HepG2 (cell line): ENCODE data around the gene TOR2A. TPM values are rescaled to one million over a fixed set of nuclear protein-coding genes. Genes with fewer than 3 reads are reported as not detected.

ENCODE experiments used
- ATAC-seq: fragments of 200-7000 bp; cut with Tn5 transposase; 3 replicates; pipeline ENCODE4 v1.9.1; 2020; ENCODE audit warnings: mild to moderate bottlenecking, moderate library complexity
- BruUV-seq: library from RNA; stranded (reverse); fragments of 400-500 nt; replicated peaks from 2 replicates; lab custom pipeline; 2021; lab: Mats Ljungman, UMichigan
- CTCF ChIA-PET: fragments of 300-600 bp; formaldehyde crosslinking; extraction: SDS; loops from one replicate; lab custom pipeline; 2021; ENCODE audit warnings: low total read pairs, inconsistent platforms, low intra/inter-chr PET ratio; lab: Yijun Ruan, JAX
- POLR2A ChIA-PET: fragments of 350-600 bp; sonication (Branson Sonifier 250); formaldehyde crosslinking; loops from one replicate; lab custom pipeline; 2020; ENCODE audit warnings: antibody characterized with exemption, inconsistent platforms; lab: Yijun Ruan, JAX
- DNase-seq: peaks from one replicate; pipeline ENCODE4 v3.0.0-alpha.2; 2015; ENCODE audit warnings: low spot score
- FAIRE-seq: peaks from 3 replicates; lab custom pipeline; 2011; peaks lifted over from hg19 to GRCh38; lab: Jason Lieb, UNC
- H2AFZ ChIP-seq: one replicate; pipeline ENCODE4 v1.6.1; 2011; ENCODE audit warnings: low read length, inconsistent platforms
- H3K27ac ChIP-seq: fragments of 300-600 bp; 3 replicates; pipeline ENCODE4 v1.8.0; 2011; ENCODE audit warnings: mixed run types, mild to moderate bottlenecking, mixed read lengths, low read length, inconsistent platforms; ENCODE audit not compliant: insufficient read depth; ENCODE audit errors: extremely low read length
- H3K27me3 ChIP-seq, 2 experiments: fragments of 200-600 bp in 1 of 2; 2 replicates in 1 of 2; 3 replicates in 1 of 2; pipeline versions ENCODE4 v1.6.0 to v1.8.0; 2011; ENCODE audit warnings: low read length in 2 of 2, mild to moderate bottlenecking in 2 of 2, moderate library complexity in 2 of 2, inconsistent platforms in 1 of 2; ENCODE audit not compliant: insufficient read depth in 2 of 2, control insufficient read depth in 1 of 2
- H3K36me3 ChIP-seq, 2 experiments: fragments of 200-600 bp in 1 of 2; replicated peaks in 1 of 2; 2 replicates in 1 of 2; 3 replicates in 1 of 2; pipeline versions ENCODE4 v1.5.1 to v1.8.0; 2011; ENCODE audit warnings: low read length in 2 of 2, inconsistent platforms in 1 of 2; ENCODE audit not compliant: insufficient read depth in 2 of 2, control insufficient read depth in 1 of 2
- H3K4me1 ChIP-seq: 2 replicates; pipeline ENCODE4 v1.5.1; 2012; ENCODE audit warnings: low read length, inconsistent platforms; ENCODE audit not compliant: insufficient read depth
- H3K4me2 ChIP-seq: 2 replicates; pipeline ENCODE4 v1.6.0; 2011; ENCODE audit warnings: low read depth, low read length, inconsistent platforms
- H3K4me3 ChIP-seq, 3 experiments: fragments of 200-600 bp in 1 of 3; sonication (generic), shearing (Covaris generic) in 1 of 3; replicated peaks in 1 of 3; 2 replicates each; pipeline ENCODE4 v1.5.1; 2011 to 2016; ENCODE audit warnings: low read length in 3 of 3, inconsistent platforms in 2 of 3, low read depth in 2 of 3, mild to moderate bottlenecking in 2 of 3, control low read depth in 1 of 3, mixed read lengths in 1 of 3; ENCODE audit not compliant: insufficient read depth in 1 of 3
- H3K79me2 ChIP-seq: one replicate; pipeline ENCODE4 v1.6.1; 2011; ENCODE audit warnings: low read length, inconsistent platforms; ENCODE audit not compliant: insufficient read depth
- H3K9ac ChIP-seq: 2 replicates; pipeline ENCODE4 v1.6.0; 2011; ENCODE audit warnings: mild to moderate bottlenecking, low read depth, low read length, inconsistent platforms; ENCODE audit not compliant: insufficient read depth
- H3K9me3 ChIP-seq: 2 replicates; pipeline ENCODE4 v1.5.1; 2012; ENCODE audit warnings: mild to moderate bottlenecking, low read length
- H4K20me1 ChIP-seq: 2 replicates; pipeline ENCODE4 v1.6.0; 2011; ENCODE audit warnings: inconsistent platforms, mild to moderate bottlenecking, low read length, moderate library complexity; ENCODE audit not compliant: insufficient read depth
- KAT2B ChIP-seq: fragments of 150-350 bp; IDR thresholded peaks from 2 replicates; pipeline ENCODE4 v1.6.1; 2014; ENCODE audit warnings: low read depth, low read length, borderline replicate concordance
- KDM2A ChIP-seq: sonication (generic); formaldehyde crosslinking; IDR thresholded peaks from 2 replicates; pipeline ENCODE4 v1.4.0; 2020; ENCODE audit warnings: low read depth, missing genetic modification reagents, borderline replicate concordance
- KLF16 ChIP-seq, 2 experiments: sonication (generic) in 1 of 2; formaldehyde crosslinking in 1 of 2; IDR thresholded peaks; 2 replicates each; pipeline versions ENCODE4 v1.6.1 to v1.8.0; 2016 to 2023; ENCODE audit warnings: missing genetic modification reagents in 2 of 2, missing compliant biosample characterization in 1 of 2
- NFYB ChIP-seq: sonication (generic); formaldehyde crosslinking; IDR thresholded peaks from 2 replicates; pipeline ENCODE4 v1.4.0; 2020; ENCODE audit warnings: missing genetic modification reagents
- ZNF331 ChIP-seq: sonication (generic); formaldehyde crosslinking; IDR thresholded peaks from 2 replicates; pipeline ENCODE4 v1.4.0; 2020; ENCODE audit warnings: missing genetic modification reagents
- ZNF335 ChIP-seq: sonication (generic); formaldehyde crosslinking; IDR thresholded peaks from 2 replicates; pipeline ENCODE4 v1.4.0; 2020; ENCODE audit warnings: missing genetic modification reagents
- ZNF354B ChIP-seq: sonication (generic); formaldehyde crosslinking; IDR thresholded peaks from 2 replicates; pipeline ENCODE4 v1.8.0; 2022; ENCODE audit warnings: mild to moderate bottlenecking, missing genetic modification reagents
- ZNF550 ChIP-seq: sonication (generic); formaldehyde crosslinking; IDR thresholded peaks from 2 replicates; pipeline ENCODE4 v1.4.0; 2020; ENCODE audit warnings: mild to moderate bottlenecking, missing genetic modification reagents, borderline replicate concordance
- ZNF768 ChIP-seq: sonication (generic); formaldehyde crosslinking; IDR thresholded peaks from 2 replicates; pipeline ENCODE4 v1.4.0; 2020; ENCODE audit warnings: missing genetic modification reagents
- ZNF782 ChIP-seq: sonication (generic); formaldehyde crosslinking; IDR thresholded peaks from 2 replicates; pipeline ENCODE4 v1.4.0; 2020; ENCODE audit warnings: missing genetic modification reagents, mild to moderate bottlenecking, borderline replicate concordance
- WGBS: methylation state at CpG from one replicate; pipeline ENCODE4 v1.1.6; 2017; ENCODE audit warnings: low lambda C conversion rate; 5-methylcytosine and 5-hydroxymethylcytosine counted together
- in situ Hi-C: cut with HindIII; loops from 2 replicates; pipeline ENCODE4 v1.10.0; 2017; ENCODE audit warnings: low pct_unique_long_range_greater_than_20kb; ENCODE audit not compliant: extremely low pct_ligation_motif_present
- intact Hi-C: fragments of 100-400 bp; cut with micrococcal nuclease; formaldehyde crosslinking; loops from one replicate; pipeline ENCODE4 v1.10.0; 2022; ENCODE audit not compliant: unreplicated experiment
- polyA plus RNA-seq, 8 experiments: library from polyadenylated mRNA; depleted of rRNA in 3 of 8; stranded (reverse) in 7 of 8; unstranded in 1 of 8; fragments of >200 nt; fragmentation: Illumina TruSeq in 4 of 8; extraction: Trizol in 4 of 8; gene quantifications; 2 replicates each; pipeline versions ENCODE4 v1.2.1 to v1.2.3, GENCODE V29; 2011 to 2016; ENCODE audit warnings: low read depth in 4 of 8, missing spikeins in 1 of 8, mixed read lengths in 1 of 8; ENCODE audit not compliant: insufficient read depth in 1 of 8
- total RNA-seq, 5 experiments: library from RNA; depleted of rRNA; stranded (reverse); fragments of >200 nt; fragmentation: Illumina TruSeq; extraction: Trizol; gene quantifications; 2 replicates each; pipeline ENCODE4 v1.2.3, GENCODE V29; 2016; ENCODE audit warnings: low read depth in 1 of 5
- TF ChIP-seq, protein P1 (sequence below): sonication (generic); formaldehyde crosslinking; IDR thresholded peaks from 2 replicates; pipeline ENCODE4 v1.8.0; 2022; ENCODE audit warnings: mild to moderate bottlenecking, missing genetic modification reagents
- TF ChIP-seq, protein P2 (sequence below): sonication (generic); formaldehyde crosslinking; conservative IDR thresholded peaks from 2 replicates; pipeline ENCODE4 v1.4.0; 2020; ENCODE audit warnings: missing genetic modification reagents
- TF ChIP-seq, protein P3 (sequence below): sonication (generic); formaldehyde crosslinking; IDR thresholded peaks from 2 replicates; pipeline ENCODE4 v1.5.0; 2020; ENCODE audit warnings: missing genetic modification reagents, mild to moderate bottlenecking, borderline replicate concordance
- TF ChIP-seq, protein P4 (sequence below): IDR thresholded peaks from 2 replicates; pipeline ENCODE4 v1.6.1; 2016; ENCODE audit warnings: low read depth, missing genetic modification reagents, missing compliant biosample characterization
- TF ChIP-seq, protein P5 (sequence below): sonication (generic); formaldehyde crosslinking; IDR thresholded peaks from 2 replicates; pipeline ENCODE4 v1.4.0; 2020; ENCODE audit warnings: missing genetic modification reagents

TOR2A gene
- total and polyA plus RNA-seq, 2 of the 13 experiments (the other 11 are each of a cell fraction or from before 2014, with no cell fraction given), result 3.5 to 7.2 TPM

DNA sequence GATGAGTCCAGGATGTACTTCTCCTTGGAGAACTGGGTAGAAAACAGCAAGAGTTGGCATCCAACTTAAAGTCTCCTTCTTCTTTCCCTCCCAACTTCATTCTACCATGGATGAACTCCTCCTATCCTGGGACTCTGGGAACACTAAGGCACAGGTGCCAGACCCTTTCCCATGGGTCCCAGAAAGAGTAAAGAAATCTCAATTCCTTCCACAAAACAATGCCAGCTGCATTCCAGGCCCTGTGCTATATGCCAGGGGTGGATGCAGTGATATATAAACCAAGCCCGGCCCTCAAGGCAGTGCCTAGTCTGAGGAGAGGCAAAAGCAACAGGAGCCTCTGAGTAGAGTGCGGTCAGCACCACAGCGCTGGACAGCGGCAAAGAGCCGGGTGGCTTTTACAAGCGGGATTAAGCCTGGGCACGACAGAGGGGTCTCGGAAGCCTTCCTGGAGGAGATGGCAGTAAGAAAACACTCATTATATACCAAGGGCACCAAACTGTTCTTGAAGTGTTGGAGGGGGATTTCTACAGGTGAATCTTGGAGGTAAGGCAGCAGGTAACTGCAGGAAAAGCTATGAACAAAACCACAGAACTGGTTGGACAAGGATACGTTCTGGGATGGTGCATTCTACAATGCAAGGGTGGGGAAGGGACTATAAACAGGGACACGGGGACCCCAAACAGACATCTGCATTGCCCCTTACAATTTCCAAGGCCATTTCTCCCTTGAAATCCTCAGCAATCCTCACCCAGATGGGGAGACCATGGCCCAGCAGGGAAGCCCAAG is 16.4 kb upstream of the TOR2A start:
- ChIA-PET CTCF (no interaction called here), POLR2A (no interaction called here)
- no peak for DNase-seq
- peak; percentile 52; the same call in 2 of the 3 replicates for ATAC-seq
- intact Hi-C loops, result no loop called here
- no peak overlapping the region for H3K4me3 ChIP-seq
- H2AFZ ChIP-seq, result no peak overlapping the region
- no peak overlapping the region for H3K4me2 ChIP-seq
- BruUV-seq, result no TSS peak
- peaks cover 3 to 56% of the 10 kb centered on the region in 2 experiments; a peak in 3 of 5 replicates for H3K27me3 ChIP-seq
- no peak overlapping the region for H3K27ac ChIP-seq
- H3K36me3 ChIP-seq, result no peaks in the 10 kb centered on the region
- no peak overlapping the region for H3K9ac ChIP-seq
- H3K9me3 ChIP-seq, result no peaks in the 10 kb centered on the region
- no peaks in the 10 kb centered on the region for H4K20me1 ChIP-seq
- no peaks in the 10 kb centered on the region for H3K4me1 ChIP-seq
- no peaks in the 10 kb centered on the region for H3K79me2 ChIP-seq
- no peak for FAIRE-seq
- 4% methylated on average over 10 of the region's 10 CpGs for WGBS
- in situ Hi-C loops, result no loop called here
- TF ChIP-seq, protein P1, sequence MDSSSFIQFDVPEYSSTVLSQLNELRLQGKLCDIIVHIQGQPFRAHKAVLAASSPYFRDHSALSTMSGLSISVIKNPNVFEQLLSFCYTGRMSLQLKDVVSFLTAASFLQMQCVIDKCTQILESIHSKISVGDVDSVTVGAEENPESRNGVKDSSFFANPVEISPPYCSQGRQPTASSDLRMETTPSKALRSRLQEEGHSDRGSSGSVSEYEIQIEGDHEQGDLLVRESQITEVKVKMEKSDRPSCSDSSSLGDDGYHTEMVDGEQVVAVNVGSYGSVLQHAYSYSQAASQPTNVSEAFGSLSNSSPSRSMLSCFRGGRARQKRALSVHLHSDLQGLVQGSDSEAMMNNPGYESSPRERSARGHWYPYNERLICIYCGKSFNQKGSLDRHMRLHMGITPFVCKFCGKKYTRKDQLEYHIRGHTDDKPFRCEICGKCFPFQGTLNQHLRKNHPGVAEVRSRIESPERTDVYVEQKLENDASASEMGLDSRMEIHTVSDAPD (CRISPR knock-in tag), result no peak
- no peak for TF ChIP-seq ZNF768 (CRISPR knock-in tag)
- TF ChIP-seq, protein P2, sequence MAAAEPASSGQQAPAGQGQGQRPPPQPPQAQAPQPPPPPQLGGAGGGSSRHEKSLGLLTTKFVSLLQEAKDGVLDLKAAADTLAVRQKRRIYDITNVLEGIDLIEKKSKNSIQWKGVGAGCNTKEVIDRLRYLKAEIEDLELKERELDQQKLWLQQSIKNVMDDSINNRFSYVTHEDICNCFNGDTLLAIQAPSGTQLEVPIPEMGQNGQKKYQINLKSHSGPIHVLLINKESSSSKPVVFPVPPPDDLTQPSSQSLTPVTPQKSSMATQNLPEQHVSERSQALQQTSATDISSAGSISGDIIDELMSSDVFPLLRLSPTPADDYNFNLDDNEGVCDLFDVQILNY (CRISPR knock-in tag), result no peak
- peak; percentile 34; the same call in 1 of the 2 replicates for TF ChIP-seq KDM2A (CRISPR knock-in tag)
- 0 out of 2 replicates have a peak, but pooled peaks have one; percentile 50 for TF ChIP-seq ZNF335 (CRISPR knock-in tag)
- TF ChIP-seq ZNF550 (CRISPR knock-in tag), result no peak
- TF ChIP-seq NFYB (CRISPR knock-in tag), result no peak
- TF ChIP-seq KAT2B, result no peak
- TF ChIP-seq ZNF354B (CRISPR knock-in tag), result no peak
- TF ChIP-seq, protein P3, sequence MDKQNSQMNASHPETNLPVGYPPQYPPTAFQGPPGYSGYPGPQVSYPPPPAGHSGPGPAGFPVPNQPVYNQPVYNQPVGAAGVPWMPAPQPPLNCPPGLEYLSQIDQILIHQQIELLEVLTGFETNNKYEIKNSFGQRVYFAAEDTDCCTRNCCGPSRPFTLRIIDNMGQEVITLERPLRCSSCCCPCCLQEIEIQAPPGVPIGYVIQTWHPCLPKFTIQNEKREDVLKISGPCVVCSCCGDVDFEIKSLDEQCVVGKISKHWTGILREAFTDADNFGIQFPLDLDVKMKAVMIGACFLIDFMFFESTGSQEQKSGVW (CRISPR knock-in tag), result no peak
- no peak for TF ChIP-seq ZNF331 (CRISPR knock-in tag)
- no peak for TF ChIP-seq ZNF782 (CRISPR knock-in tag)
- 0 out of 4 replicates have a peak, but pooled peaks of 1 of the 2 experiments have one; percentile 24 for TF ChIP-seq KLF16 (CRISPR knock-in tag; IDR thresholded peaks at IDR 0.05)
- TF ChIP-seq, protein P4, sequence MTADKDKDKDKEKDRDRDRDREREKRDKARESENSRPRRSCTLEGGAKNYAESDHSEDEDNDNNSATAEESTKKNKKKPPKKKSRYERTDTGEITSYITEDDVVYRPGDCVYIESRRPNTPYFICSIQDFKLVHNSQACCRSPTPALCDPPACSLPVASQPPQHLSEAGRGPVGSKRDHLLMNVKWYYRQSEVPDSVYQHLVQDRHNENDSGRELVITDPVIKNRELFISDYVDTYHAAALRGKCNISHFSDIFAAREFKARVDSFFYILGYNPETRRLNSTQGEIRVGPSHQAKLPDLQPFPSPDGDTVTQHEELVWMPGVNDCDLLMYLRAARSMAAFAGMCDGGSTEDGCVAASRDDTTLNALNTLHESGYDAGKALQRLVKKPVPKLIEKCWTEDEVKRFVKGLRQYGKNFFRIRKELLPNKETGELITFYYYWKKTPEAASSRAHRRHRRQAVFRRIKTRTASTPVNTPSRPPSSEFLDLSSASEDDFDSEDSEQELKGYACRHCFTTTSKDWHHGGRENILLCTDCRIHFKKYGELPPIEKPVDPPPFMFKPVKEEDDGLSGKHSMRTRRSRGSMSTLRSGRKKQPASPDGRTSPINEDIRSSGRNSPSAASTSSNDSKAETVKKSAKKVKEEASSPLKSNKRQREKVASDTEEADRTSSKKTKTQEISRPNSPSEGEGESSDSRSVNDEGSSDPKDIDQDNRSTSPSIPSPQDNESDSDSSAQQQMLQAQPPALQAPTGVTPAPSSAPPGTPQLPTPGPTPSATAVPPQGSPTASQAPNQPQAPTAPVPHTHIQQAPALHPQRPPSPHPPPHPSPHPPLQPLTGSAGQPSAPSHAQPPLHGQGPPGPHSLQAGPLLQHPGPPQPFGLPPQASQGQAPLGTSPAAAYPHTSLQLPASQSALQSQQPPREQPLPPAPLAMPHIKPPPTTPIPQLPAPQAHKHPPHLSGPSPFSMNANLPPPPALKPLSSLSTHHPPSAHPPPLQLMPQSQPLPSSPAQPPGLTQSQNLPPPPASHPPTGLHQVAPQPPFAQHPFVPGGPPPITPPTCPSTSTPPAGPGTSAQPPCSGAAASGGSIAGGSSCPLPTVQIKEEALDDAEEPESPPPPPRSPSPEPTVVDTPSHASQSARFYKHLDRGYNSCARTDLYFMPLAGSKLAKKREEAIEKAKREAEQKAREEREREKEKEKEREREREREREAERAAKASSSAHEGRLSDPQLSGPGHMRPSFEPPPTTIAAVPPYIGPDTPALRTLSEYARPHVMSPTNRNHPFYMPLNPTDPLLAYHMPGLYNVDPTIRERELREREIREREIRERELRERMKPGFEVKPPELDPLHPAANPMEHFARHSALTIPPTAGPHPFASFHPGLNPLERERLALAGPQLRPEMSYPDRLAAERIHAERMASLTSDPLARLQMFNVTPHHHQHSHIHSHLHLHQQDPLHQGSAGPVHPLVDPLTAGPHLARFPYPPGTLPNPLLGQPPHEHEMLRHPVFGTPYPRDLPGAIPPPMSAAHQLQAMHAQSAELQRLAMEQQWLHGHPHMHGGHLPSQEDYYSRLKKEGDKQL (CRISPR knock-in tag), result no peak
- TF ChIP-seq, protein P5, sequence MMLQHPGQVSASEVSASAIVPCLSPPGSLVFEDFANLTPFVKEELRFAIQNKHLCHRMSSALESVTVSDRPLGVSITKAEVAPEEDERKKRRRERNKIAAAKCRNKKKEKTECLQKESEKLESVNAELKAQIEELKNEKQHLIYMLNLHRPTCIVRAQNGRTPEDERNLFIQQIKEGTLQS (CRISPR knock-in tag), result no peak
